ENCODE measurements around the gene HSD17B11. TPM values are rescaled to one million over a fixed set of nuclear protein-coding genes. Genes with fewer than 3 reads are reported as not detected.

Gene HSD17B11
- polyA plus RNA-seq, 1 donor from 2014 or later: 2.2 TPM

GRCh38 chr4:87382116-87382515 is 8.9 kb downstream of the HSD17B11 start:
- H3K27ac ChIP-seq (ENCODE audit: low read length): no peak overlapping the region
- H3K4me3 ChIP-seq (ENCODE audit: low read length): no peak overlapping the region
- H4K20me1 ChIP-seq (ENCODE audit: insufficient read depth): no peaks in the 10 kb centered on the region
- H3K79me2 ChIP-seq (replicated peaks; ENCODE audit: insufficient read depth, low read length): no peaks in the 10 kb centered on the region
- H3K9me3 ChIP-seq (ENCODE audit: low read length): no peaks in the 10 kb centered on the region
- no peaks in the 10 kb centered on the region for H3K27me3 ChIP-seq (ENCODE audit: insufficient read depth, low read depth, low read length)
- no peak for TF ChIP-seq POLR2AphosphoS5 (IDR thresholded peaks at IDR 0.05)
- TF ChIP-seq REST (IDR thresholded peaks at IDR 0.05; ENCODE audit: borderline replicate concordance): no peak
- no peak for TF ChIP-seq CTCF (IDR thresholded peaks at IDR 0.05; ENCODE audit: poor library complexity, severe bottlenecking)
- no peak for TF ChIP-seq RAD21 (conservative IDR thresholded peaks at IDR 0.05)
- TF ChIP-seq MXI1 (conservative IDR thresholded peaks at IDR 0.05; ENCODE audit: poor library complexity, severe bottlenecking): no peak
- no peak for TF ChIP-seq TAF1 (IDR thresholded peaks at IDR 0.05; ENCODE audit: low read depth)
- TF ChIP-seq EZH2 (IDR thresholded peaks at IDR 0.05; ENCODE audit: borderline replicate concordance, insufficient read depth, low read length, poor library complexity, severe bottlenecking): no peak
- TF ChIP-seq SMC3 (conservative IDR thresholded peaks at IDR 0.05; ENCODE audit: poor library complexity): no peak
- TF ChIP-seq EP300 (conservative IDR thresholded peaks at IDR 0.05; ENCODE audit: poor library complexity, severe bottlenecking): no peak
- no peak overlapping the region for H3K9ac ChIP-seq (ENCODE audit: low read length)
- no peak overlapping the region for H2AFZ ChIP-seq (ENCODE audit: low read depth, low read length)
- H3K4me2 ChIP-seq (ENCODE audit: low read length): no peak overlapping the region
- no peaks in the 10 kb centered on the region for H3F3A ChIP-seq (ENCODE audit: insufficient read depth, low read length, poor library complexity, severe bottlenecking)
- H3K9me2 ChIP-seq (ENCODE audit: insufficient read depth, low read length): no peaks in the 10 kb centered on the region
- H3K36me3 ChIP-seq (ENCODE audit: insufficient read depth, low read length): no peaks in the 10 kb centered on the region

GRCh38 chr4:87377816-87378215 is 13.2 kb downstream of the HSD17B11 start:
- Histone ChIP-seq H3K27ac (ENCODE audit: low read length) (no peak overlapping the region), H3K27me3 (ENCODE audit: insufficient read depth, low read depth, low read length) (no peaks in the 10 kb centered on the region), H4K20me1 (ENCODE audit: insufficient read depth) (no peaks in the 10 kb centered on the region), H3K4me2 (ENCODE audit: low read length) (no peak overlapping the region), H3K9me2 (ENCODE audit: insufficient read depth, low read length) (no peaks in the 10 kb centered on the region), H3K9ac (ENCODE audit: low read length) (no peak overlapping the region), H3K36me3 (ENCODE audit: insufficient read depth, low read length) (no peaks in the 10 kb centered on the region), H3K9me3 (ENCODE audit: low read length) (no peaks in the 10 kb centered on the region), H3F3A (ENCODE audit: insufficient read depth, low read length, poor library complexity, severe bottlenecking) (no peaks in the 10 kb centered on the region), H2AFZ (ENCODE audit: low read depth, low read length) (no peak overlapping the region), H3K4me3 (ENCODE audit: low read length) (no peak overlapping the region), H3K79me2 (replicated peaks; ENCODE audit: insufficient read depth, low read length) (no peaks in the 10 kb centered on the region)
- no peak for TF ChIP-seq REST (IDR thresholded peaks at IDR 0.05; ENCODE audit: borderline replicate concordance)
